Activated CD4-positive, alpha-beta T cell treated with anti-CD3 and anti-CD28 coated beads for 24 hours (primary cell): ENCODE results near the gene NRXN3.
A peak's percentile ranks its signal among the peaks of the same experiment; 100 is the strongest.
"Not testable (repeated sequence)": the region's sequence is repeated elsewhere in the genome, so short reads cannot be mapped to it uniquely, and the experiment has no call there.

ENCODE experiments used
- DNase-seq, 2 donors: peaks; one replicate each; pipeline ENCODE4 v3.0.0-alpha.2; 2020; ENCODE audit warnings: low read depth in 2 of 2

The NRXN3 gene

GRCh38 chr14:78403278-78403815 lies 233.2 kb downstream of the NRXN3 start:
- DNase-seq = no peak

- no peak for DNase-seq
Measured at GRCh38 chr14:78405079-78405856, 235.1 kb downstream of the NRXN3 start.

GRCh38 chr14:78412475-78412874 lies 242.3 kb downstream of the NRXN3 start:
- DNase-seq = no peak

- DNase-seq = no peak
Measured at GRCh38 chr14:78414172-78414571, 244.0 kb downstream of the NRXN3 start.

GRCh38 chr14:78417532-78417931 lies 247.4 kb downstream of the NRXN3 start:
- no peak for DNase-seq

- no peak for DNase-seq
Measured at GRCh38 chr14:78424311-78424710, 254.1 kb downstream of the NRXN3 start.

- no peak for DNase-seq
Measured at GRCh38 chr14:78425330-78425729, 255.2 kb downstream of the NRXN3 start.

GRCh38 chr14:78425782-78426181 lies 255.6 kb downstream of the NRXN3 start:
- DNase-seq = no peak

- no peak for DNase-seq
Measured at GRCh38 chr14:78432046-78432445, 261.9 kb downstream of the NRXN3 start.

GRCh38 chr14:78437448-78437847 lies 267.3 kb downstream of the NRXN3 start:
- DNase-seq = not testable (repeated sequence)

- DNase-seq = no peak
Measured at GRCh38 chr14:78440356-78440894, 270.3 kb downstream of the NRXN3 start.

- no peak for DNase-seq
Measured at GRCh38 chr14:78443834-78444233, 273.7 kb downstream of the NRXN3 start.

- DNase-seq = no peak
Measured at GRCh38 chr14:78445275-78445674, 275.1 kb downstream of the NRXN3 start.

- DNase-seq = no peak
Measured at GRCh38 chr14:78446807-78447206, 276.6 kb downstream of the NRXN3 start.

- DNase-seq = peak in 1 of 2 donors; percentile 20
Measured at GRCh38 chr14:78448164-78449094, 278.3 kb downstream of the NRXN3 start.

- no peak for DNase-seq
Measured at GRCh38 chr14:78450669-78451318, 280.6 kb downstream of the NRXN3 start.

GRCh38 chr14:78451319-78451695 lies 281.1 kb downstream of the NRXN3 start:
- DNase-seq = no peak

- no peak for DNase-seq
Measured at GRCh38 chr14:78455896-78456435, 285.8 kb downstream of the NRXN3 start.

- DNase-seq = no peak
Measured at GRCh38 chr14:78469947-78470346, 299.8 kb downstream of the NRXN3 start.

- DNase-seq = no peak
Measured at GRCh38 chr14:78479127-78479780, 309.1 kb downstream of the NRXN3 start.

- DNase-seq = no peak
Measured at GRCh38 chr14:78484028-78484427, 313.9 kb downstream of the NRXN3 start.
